B cell (primary cell): ENCODE measurements around the gene ASGR2. TPM values are rescaled to one million over a fixed set of nuclear protein-coding genes. Genes with fewer than 3 reads are reported as not detected.

Experiments used
- ATAC-seq: fragments of 200-7000 bp; cut with Tn5 transposase; one replicate; pipeline ENCODE4 v1.10.0; 2021; ENCODE audit warnings: low read depth, mild to moderate bottlenecking, moderate number of reproducible peaks, moderate library complexity
- CTCF ChIA-PET: fragments of 350-600 bp; sonication (Branson Sonifier 250); formaldehyde crosslinking; loops from one replicate; lab custom pipeline; 2021; ENCODE audit warnings: antibody characterized with exemption, inconsistent platforms; lab: Charles Lee
- POLR2A ChIA-PET: fragments of 350-600 bp; sonication (Branson Sonifier 250); formaldehyde crosslinking; loops from one replicate; lab custom pipeline; 2021; ENCODE audit warnings: antibody characterized with exemption; lab: Charles Lee
- DNase-seq: peaks from one replicate; pipeline ENCODE4 v3.0.0; 2013
- H2AFZ ChIP-seq: 2 replicates; pipeline ENCODE4 v1.6.1; 2012; ENCODE audit warnings: mild to moderate bottlenecking, low read depth, low read length; ENCODE audit not compliant: insufficient read depth, poor library complexity, severe bottlenecking
- H3K27ac ChIP-seq, 2 donors: 1 replicate in 1 of 2; 2 replicates in 1 of 2; pipeline ENCODE4 v1.5.1; 2012 to 2013; ENCODE audit warnings: low read length in 2 of 2, mild to moderate bottlenecking in 2 of 2, moderate library complexity in 1 of 2
- H3K27me3 ChIP-seq, 4 experiments: fragments of 200-600 bp in 1 of 4; sonication (generic) in 1 of 4; replicated peaks in 1 of 4; 1 replicate in 2 of 4; 2 replicates in 2 of 4; pipeline versions ENCODE4 v1.6.1 to v1.7.0; 2013 to 2016; ENCODE audit warnings: low read length in 3 of 4, mild to moderate bottlenecking in 2 of 4, mixed read lengths in 1 of 4, moderate library complexity in 1 of 4; ENCODE audit not compliant: insufficient read depth in 4 of 4, control insufficient read depth in 3 of 4; ENCODE audit errors: control extremely low read depth in 1 of 4
- H3K36me3 ChIP-seq, 2 experiments: replicated peaks in 1 of 2; 1 replicate in 1 of 2; 2 replicates in 1 of 2; pipeline versions ENCODE4 v1.6.1 to v1.7.1; 2013; ENCODE audit warnings: low read length in 1 of 2; ENCODE audit not compliant: insufficient read depth in 2 of 2, control insufficient read depth in 1 of 2; ENCODE audit errors: control extremely low read depth in 1 of 2, extremely low read depth in 1 of 2
- H3K4me1 ChIP-seq, 2 donors: fragments of 200-600 bp in 1 of 2; sonication (generic) in 1 of 2; 1 replicate in 1 of 2; 2 replicates in 1 of 2; pipeline versions ENCODE4 v1.5.1 to v1.6.1; 2013 to 2017; ENCODE audit warnings: low read length in 2 of 2; ENCODE audit not compliant: control insufficient read depth in 2 of 2, insufficient read depth in 2 of 2
- H3K4me2 ChIP-seq: replicated peaks from 2 replicates; pipeline ENCODE3; 2012; ENCODE audit warnings: mild to moderate bottlenecking, low read depth, low read length; ENCODE audit not compliant: poor library complexity, severe bottlenecking
- H3K4me3 ChIP-seq, 5 experiments: fragments of 200-600 bp in 1 of 5; sonication (generic) in 1 of 5; 1 replicate in 3 of 5; 2 replicates in 2 of 5; pipeline versions ENCODE4 v1.5.1 to v1.7.0; 2011 to 2016; ENCODE audit warnings: low read length in 4 of 5, mild to moderate bottlenecking in 4 of 5, low read depth in 2 of 5, control low read depth in 1 of 5, moderate library complexity in 1 of 5; ENCODE audit not compliant: insufficient read depth in 1 of 5; ENCODE audit errors: control extremely low read depth in 1 of 5, extremely low read depth in 1 of 5
- H3K79me2 ChIP-seq: fragments of 200-600 bp; sonication (generic); one replicate; pipeline ENCODE4 v1.6.0; 2016; ENCODE audit warnings: low read length; ENCODE audit not compliant: control insufficient read depth, insufficient read depth
- H3K9ac ChIP-seq: fragments of 200-600 bp; sonication (generic); 2 replicates; pipeline ENCODE4 v1.6.1; 2017; ENCODE audit warnings: mild to moderate bottlenecking, low read length, moderate library complexity
- H3K9me3 ChIP-seq, 3 donors: one replicate each; pipeline versions ENCODE4 v1.6.1 to v1.7.1; 2013; ENCODE audit warnings: low read length in 2 of 3; ENCODE audit not compliant: control insufficient read depth in 2 of 3, insufficient read depth in 1 of 3; ENCODE audit errors: control extremely low read depth in 1 of 3
- H4K20me1 ChIP-seq: 2 replicates; pipeline ENCODE4 v1.6.0; 2012; ENCODE audit warnings: mild to moderate bottlenecking, low read length; ENCODE audit not compliant: insufficient read depth, control insufficient read depth, poor library complexity, severe bottlenecking
- H3K27ac Mint-ChIP-seq: one replicate; pipeline ENCODE4 v1.8.0; 2021; ENCODE audit warnings: mixed read lengths
- H3K27me3 Mint-ChIP-seq: one replicate; pipeline ENCODE4 v1.8.0; 2021; ENCODE audit warnings: mixed read lengths
- H3K4me1 Mint-ChIP-seq: one replicate; pipeline ENCODE4 v1.8.0; 2021; ENCODE audit warnings: mixed read lengths
- H3K4me3 Mint-ChIP-seq: one replicate; pipeline ENCODE4 v1.8.0; 2021; ENCODE audit warnings: mixed read lengths
- H3K9me3 Mint-ChIP-seq: one replicate; pipeline ENCODE4 v1.8.0; 2022; ENCODE audit warnings: mixed read lengths; ENCODE audit not compliant: insufficient read depth
- CTCF ChIP-seq: fragments of 200-600 bp; IDR thresholded peaks from one replicate; pipeline ENCODE4 v1.8.0; 2022; ENCODE audit warnings: antibody characterized with exemption, mild to moderate bottlenecking
- EZH2 ChIP-seq: IDR thresholded peaks from 2 replicates; pipeline ENCODE4 v1.6.1; 2012; ENCODE audit warnings: borderline replicate concordance, low read depth, mild to moderate bottlenecking, moderate library complexity, low read length; ENCODE audit not compliant: insufficient read depth, poor library complexity, severe bottlenecking
- WGBS: methylation state at CpG from one replicate; pipeline ENCODE4 v1.1.5; 2013; ENCODE audit warnings: missing lambda C conversion rate; ENCODE audit not compliant: insufficient coverage; 5-methylcytosine and 5-hydroxymethylcytosine counted together
- intact Hi-C: fragments of 100-400 bp; cut with micrococcal nuclease; formaldehyde crosslinking; loops from one replicate; pipeline ENCODE4 v1.10.0; 2022
- polyA plus RNA-seq: library from polyadenylated mRNA; depleted of rRNA; stranded (reverse); fragments of >200 nt; gene quantifications from 2 replicates; pipeline ENCODE4 v1.2.3, GENCODE V29; 2012
- total RNA-seq, 2 donors: library from RNA; stranded (reverse); fragments of 120-200 nt in 1 of 2; gene quantifications; 1 replicate in 1 of 2; 2 replicates in 1 of 2; pipeline versions ENCODE4 v1.2.3 to v1.2.4, GENCODE V29; 2013 to 2022

The ASGR2 gene
- total and polyA plus RNA-seq, 2 donors (not counting 1 experiment from before 2014, with no cell fraction given): 1.00 TPM; not detected in 1

GRCh38 chr17:7095625-7096024, 19.0 kb downstream of the ASGR2 start:
- Mint-ChIP-seq H3K27me3 (peaks cover 9% of the 10 kb centered on the region), H3K4me3 (peak overlapping the region; percentile 77), H3K4me1 (peaks cover 38% of the 10 kb centered on the region), H3K27ac (peak overlapping the region; percentile 88), H3K9me3 (no peaks in the 10 kb centered on the region)
- H2AFZ ChIP-seq: no peak overlapping the region
- peak overlapping the region in 1 of 5 experiments; percentile 51 for H3K4me3 ChIP-seq
- ATAC-seq: peak; percentile 57
- intact Hi-C loops: loop anchor here (5.0 kb wide), 1 partner anchor 37 kb away; no protein-coding TSS in a partner anchor
- no peak for TF ChIP-seq EZH2
- TF ChIP-seq CTCF: no peak
- H3K4me1 ChIP-seq: peaks cover 35 to 41% of the 10 kb centered on the region in 2 donors
- peaks cover 0 to 4% (median 0%) of the 10 kb centered on the region in 3 donors for H3K9me3 ChIP-seq
- no peaks in the 10 kb centered on the region for H3K36me3 ChIP-seq
- no peaks in the 10 kb centered on the region for H4K20me1 ChIP-seq
- WGBS: no CpG with 5 or more reads among the region's 1 CpG
- DNase-seq: peak; percentile 69
- peak overlapping the region; percentile 0 for H3K9ac ChIP-seq
- CTCF ChIA-PET: interaction anchor here (1.0 to 2.1 kb wide), 5 partner anchors 34 to 82 kb away, joined by 3 to 12 read pairs (median 3); no protein-coding TSS in a partner anchor
- POLR2A ChIA-PET: interaction anchor here (3.2 kb wide), 1 partner anchor 37 kb away, joined by 16 read pairs; no protein-coding TSS in a partner anchor
- peak overlapping the region; percentile 12 to 18 for H3K27ac ChIP-seq
- peak overlapping the region; percentile 69 for H3K4me2 ChIP-seq
- no peaks in the 10 kb centered on the region for H3K27me3 ChIP-seq
- no peaks in the 10 kb centered on the region for H3K79me2 ChIP-seq

- intact Hi-C loops: loop anchor here (5.0 kb wide), 1 partner anchor 38 kb away; no protein-coding TSS in a partner anchor
- WGBS: 87% methylated on average over 10 of the region's 10 CpGs
- H3K79me2 ChIP-seq: no peaks in the 10 kb centered on the region
- H3K4me3 ChIP-seq: no peak overlapping the region
- no peaks in the 10 kb centered on the region for H4K20me1 ChIP-seq
- no peaks in the 10 kb centered on the region for H3K27me3 ChIP-seq
- CTCF ChIA-PET: interaction anchor here (1.1 kb wide), 1 partner anchor 38 kb away, joined by 5 read pairs; no protein-coding TSS in a partner anchor
- Mint-ChIP-seq H3K4me3 (peak overlapping the region; percentile 77), H3K27ac (peak overlapping the region; percentile 88), H3K4me1 (peaks cover 38% of the 10 kb centered on the region), H3K27me3 (peaks cover 5% of the 10 kb centered on the region), H3K9me3 (no peaks in the 10 kb centered on the region)
- peaks cover 35 to 41% of the 10 kb centered on the region in 2 donors for H3K4me1 ChIP-seq
- H3K9me3 ChIP-seq: peaks cover 0 to 7% (median 0%) of the 10 kb centered on the region in 3 donors
- H3K4me2 ChIP-seq: peak overlapping the region; percentile 69
- DNase-seq (no peak), ATAC-seq (no peak)
- H3K9ac ChIP-seq: peak overlapping the region; percentile 19
- POLR2A ChIA-PET: interaction anchor here (3.2 kb wide), 1 partner anchor 38 kb away, joined by 16 read pairs; no protein-coding TSS in a partner anchor
- H3K27ac ChIP-seq: peak overlapping the region in 1 of 2 donors; percentile 28
- TF ChIP-seq CTCF (no peak), EZH2 (no peak)
- no peaks in the 10 kb centered on the region for H3K36me3 ChIP-seq
- no peak overlapping the region for H2AFZ ChIP-seq
Observed at GRCh38 chr17:7094652-7095019, 20.0 kb downstream of the ASGR2 start.
